OCI-LY1 (cell line): Measurements from ENCODE around the gene MSRB3.

Experiments
- H2AFZ ChIP-seq: fragments of 200-600 bp; sonication (generic), shearing (Covaris generic); 2 replicates; pipeline ENCODE4 v1.6.0; 2014; ENCODE audit warnings: antibody characterized with exemption, mild to moderate bottlenecking, low read length
- H3F3A ChIP-seq: fragments of 200-600 bp; sonication (generic), shearing (Covaris generic); 2 replicates; pipeline ENCODE4 v1.6.0; 2014; ENCODE audit warnings: mild to moderate bottlenecking, antibody characterized with exemption, low read length, moderate library complexity; ENCODE audit not compliant: insufficient read depth
- H3K27ac ChIP-seq: fragments of 200-600 bp; sonication (generic); 2 replicates; pipeline ENCODE4 v1.5.1; 2014; ENCODE audit warnings: low read length, mixed run types, mild to moderate bottlenecking, low read depth; ENCODE audit not compliant: poor library complexity, severe bottlenecking
- H3K27me3 ChIP-seq: fragments of 200-600 bp; sonication (generic); 2 replicates; pipeline ENCODE4 v1.6.0; 2014; ENCODE audit warnings: antibody characterized with exemption, mild to moderate bottlenecking, low read length, moderate library complexity; ENCODE audit not compliant: insufficient read depth
- H3K36me3 ChIP-seq: fragments of 200-600 bp; sonication (generic); 2 replicates; pipeline ENCODE4 v1.6.1; 2014; ENCODE audit warnings: mild to moderate bottlenecking, antibody characterized with exemption, low read length, moderate library complexity, mixed read lengths; ENCODE audit not compliant: insufficient read depth
- H3K4me1 ChIP-seq: fragments of 200-600 bp; sonication (generic); 2 replicates; pipeline ENCODE4 v1.5.1; 2014; ENCODE audit warnings: mild to moderate bottlenecking, low read length, moderate library complexity; ENCODE audit not compliant: insufficient read depth, severe bottlenecking
- H3K4me2 ChIP-seq: fragments of 200-600 bp; sonication (generic), shearing (Covaris generic); 2 replicates; pipeline ENCODE4 v1.6.1; 2014; ENCODE audit warnings: low read length
- H3K4me3 ChIP-seq: fragments of 200-600 bp; sonication (generic); 2 replicates; pipeline ENCODE4 v1.5.1; 2014; ENCODE audit warnings: low read length, low read depth, mild to moderate bottlenecking, mixed read lengths; ENCODE audit not compliant: poor library complexity, severe bottlenecking
- H3K79me2 ChIP-seq: fragments of 200-600 bp; shearing (Covaris generic); 2 replicates; pipeline ENCODE4 v1.6.1; 2016; ENCODE audit warnings: mixed run types, low read length, mixed read lengths; ENCODE audit not compliant: insufficient read depth
- H3K9ac ChIP-seq: fragments of 200-600 bp; sonication (generic), shearing (Covaris generic); 2 replicates; pipeline ENCODE4 v1.6.1; 2014; ENCODE audit warnings: mild to moderate bottlenecking, low read length, mixed read lengths
- H3K9me2 ChIP-seq: fragments of 200-600 bp; sonication (generic), shearing (Covaris generic); 2 replicates; pipeline ENCODE4 v1.6.1; 2014; ENCODE audit warnings: low read depth, mild to moderate bottlenecking, low read length, mixed read lengths
- H3K9me3 ChIP-seq: fragments of 200-600 bp; shearing (Covaris generic); 2 replicates; pipeline ENCODE4 v1.6.1; 2014; ENCODE audit warnings: low read length, mixed read lengths
- H4K20me1 ChIP-seq: fragments of 200-600 bp; sonication (generic), shearing (Covaris generic); 2 replicates; pipeline ENCODE4 v1.6.0; 2016; ENCODE audit warnings: mild to moderate bottlenecking, low read length; ENCODE audit not compliant: insufficient read depth
- EZH2 ChIP-seq: fragments of 200-600 bp; sonication (generic), shearing (Covaris generic); IDR thresholded peaks from 2 replicates; pipeline ENCODE4 v1.8.0; 2017; ENCODE audit warnings: borderline replicate concordance, mixed run types, mild to moderate bottlenecking, antibody characterized with exemption, low read length, moderate library complexity, mixed read lengths
- TF ChIP-seq, protein P1 (sequence below): fragments of 200-600 bp; sonication (generic), shearing (Covaris generic); IDR thresholded peaks from 2 replicates; pipeline ENCODE4 v1.5.1; 2017; ENCODE audit warnings: mild to moderate bottlenecking, antibody characterized with exemption, low read length, moderate library complexity, mixed read lengths

MSRB3 gene

DNA sequence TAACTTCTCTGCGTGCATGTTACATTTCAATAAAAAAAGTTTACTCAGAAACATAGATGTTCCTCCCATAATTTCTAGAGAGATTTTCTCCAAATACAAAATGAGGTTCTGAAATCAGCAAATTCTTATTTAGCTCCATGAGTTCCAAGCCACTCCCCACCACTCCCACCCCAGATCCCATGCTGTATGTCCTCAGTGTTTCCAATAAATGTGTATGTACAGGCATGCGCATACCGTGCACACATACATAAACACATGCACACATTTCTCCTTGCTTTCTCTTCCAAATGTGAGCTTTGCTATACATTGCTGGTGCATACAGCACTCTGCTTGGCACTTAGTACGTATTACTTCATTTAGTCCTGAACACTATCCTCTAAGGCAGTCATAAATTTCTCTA, 209.7 kb downstream of the MSRB3 start:
- no peak overlapping the region for H3K4me3 ChIP-seq
- H3K36me3 ChIP-seq = no peaks in the 10 kb centered on the region
- H3K9ac ChIP-seq = no peak overlapping the region
- no peaks in the 10 kb centered on the region for H3K9me3 ChIP-seq
- TF ChIP-seq EZH2 = no peak
- no peaks in the 10 kb centered on the region for H3K79me2 ChIP-seq
- H3F3A ChIP-seq = no peaks in the 10 kb centered on the region
- no peaks in the 10 kb centered on the region for H3K27me3 ChIP-seq
- no peaks in the 10 kb centered on the region for H3K4me1 ChIP-seq
- H3K27ac ChIP-seq = no peak overlapping the region
- H3K9me2 ChIP-seq = no peaks in the 10 kb centered on the region
- H4K20me1 ChIP-seq = no peaks in the 10 kb centered on the region
- H2AFZ ChIP-seq = no peak overlapping the region
- no peak overlapping the region for H3K4me2 ChIP-seq

DNA sequence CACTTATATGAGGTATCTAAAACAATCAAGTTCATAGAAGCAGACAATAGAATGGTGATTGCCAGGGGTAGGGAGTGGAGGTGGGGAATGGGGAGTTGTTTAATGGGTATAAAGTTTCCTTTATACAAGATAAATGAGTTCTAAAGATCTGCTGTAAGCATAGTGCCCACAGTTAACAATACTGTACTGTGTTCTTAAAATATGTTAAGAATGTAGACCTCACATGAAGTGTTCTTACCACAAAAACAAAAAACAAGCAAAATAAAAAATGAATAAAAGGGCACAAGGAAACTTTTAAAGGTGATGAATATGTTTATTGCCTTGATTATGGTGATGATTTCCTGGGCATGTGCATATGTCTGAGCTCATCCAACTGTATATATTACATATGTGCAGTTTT, 211.8 kb downstream of the MSRB3 start:
- TF ChIP-seq EZH2 = no peak
- TF ChIP-seq, protein P1, sequence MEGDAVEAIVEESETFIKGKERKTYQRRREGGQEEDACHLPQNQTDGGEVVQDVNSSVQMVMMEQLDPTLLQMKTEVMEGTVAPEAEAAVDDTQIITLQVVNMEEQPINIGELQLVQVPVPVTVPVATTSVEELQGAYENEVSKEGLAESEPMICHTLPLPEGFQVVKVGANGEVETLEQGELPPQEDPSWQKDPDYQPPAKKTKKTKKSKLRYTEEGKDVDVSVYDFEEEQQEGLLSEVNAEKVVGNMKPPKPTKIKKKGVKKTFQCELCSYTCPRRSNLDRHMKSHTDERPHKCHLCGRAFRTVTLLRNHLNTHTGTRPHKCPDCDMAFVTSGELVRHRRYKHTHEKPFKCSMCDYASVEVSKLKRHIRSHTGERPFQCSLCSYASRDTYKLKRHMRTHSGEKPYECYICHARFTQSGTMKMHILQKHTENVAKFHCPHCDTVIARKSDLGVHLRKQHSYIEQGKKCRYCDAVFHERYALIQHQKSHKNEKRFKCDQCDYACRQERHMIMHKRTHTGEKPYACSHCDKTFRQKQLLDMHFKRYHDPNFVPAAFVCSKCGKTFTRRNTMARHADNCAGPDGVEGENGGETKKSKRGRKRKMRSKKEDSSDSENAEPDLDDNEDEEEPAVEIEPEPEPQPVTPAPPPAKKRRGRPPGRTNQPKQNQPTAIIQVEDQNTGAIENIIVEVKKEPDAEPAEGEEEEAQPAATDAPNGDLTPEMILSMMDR = no peak

DNA sequence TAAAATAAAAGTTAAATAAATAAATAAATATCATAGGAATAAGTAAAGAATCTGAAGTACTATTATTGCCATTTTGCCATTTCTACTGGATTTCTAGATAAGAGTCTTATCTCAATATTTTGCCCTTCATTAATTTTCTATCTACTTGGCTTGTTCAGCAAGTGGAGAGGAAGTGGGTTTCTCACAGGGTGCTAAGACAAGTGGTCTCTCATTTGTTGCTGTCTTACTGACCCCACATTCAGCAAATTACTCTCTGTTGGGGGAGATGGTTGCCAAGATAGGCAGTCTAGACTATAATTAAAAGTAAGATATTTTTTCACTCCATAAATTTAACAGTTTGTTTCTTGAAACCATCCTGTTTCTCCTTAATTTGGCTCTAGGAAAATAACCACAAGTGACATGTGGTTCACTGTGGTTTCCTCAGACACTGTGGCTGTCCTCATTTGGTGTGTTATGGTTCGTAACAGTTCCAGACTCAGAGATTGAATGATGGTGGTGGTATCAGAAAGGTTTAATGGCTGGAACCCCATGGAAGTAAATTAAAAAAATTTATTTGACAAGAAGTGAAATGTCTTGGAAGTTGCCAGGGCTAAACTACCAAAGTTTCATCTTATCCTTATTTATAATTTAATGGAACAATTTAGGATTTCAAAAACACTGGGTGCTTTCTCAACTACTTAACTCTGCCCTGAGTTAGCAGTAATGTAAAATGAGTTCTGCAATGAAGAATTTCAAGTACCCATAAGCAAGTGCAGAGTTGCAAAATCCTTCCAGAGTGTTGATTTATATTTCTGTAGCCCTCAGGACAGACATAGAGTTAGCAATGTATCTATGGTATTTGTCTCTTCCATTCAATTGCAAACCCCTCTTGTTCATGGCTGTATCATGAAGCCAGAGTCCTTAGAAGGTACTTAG, 214.8 kb downstream of the MSRB3 start:
- no peak overlapping the region for H3K4me3 ChIP-seq

More for the DNA sequence above, 211.8 kb downstream of the MSRB3 start:
- Histone ChIP-seq H3K4me2 (no peak overlapping the region), H3K79me2 (no peaks in the 10 kb centered on the region), H3F3A (no peaks in the 10 kb centered on the region), H3K9ac (no peak overlapping the region), H3K4me1 (no peaks in the 10 kb centered on the region), H3K9me2 (no peaks in the 10 kb centered on the region), H3K27ac (no peak overlapping the region), H2AFZ (no peak overlapping the region), H3K36me3 (no peaks in the 10 kb centered on the region), H3K27me3 (no peaks in the 10 kb centered on the region), H4K20me1 (no peaks in the 10 kb centered on the region), H3K4me3 (no peak overlapping the region), H3K9me3 (no peaks in the 10 kb centered on the region)

More for the DNA sequence above, 214.8 kb downstream of the MSRB3 start:
- TF ChIP-seq, protein P1 = no peak
- no peak for TF ChIP-seq EZH2
- H3K27ac ChIP-seq = no peak overlapping the region
- H3K9me2 ChIP-seq = no peaks in the 10 kb centered on the region
- no peaks in the 10 kb centered on the region for H3K9me3 ChIP-seq
- H3K9ac ChIP-seq = no peak overlapping the region
- no peaks in the 10 kb centered on the region for H3K36me3 ChIP-seq
- H3K4me1 ChIP-seq = no peaks in the 10 kb centered on the region
- no peaks in the 10 kb centered on the region for H3K79me2 ChIP-seq
- no peaks in the 10 kb centered on the region for H3F3A ChIP-seq
- H4K20me1 ChIP-seq = no peaks in the 10 kb centered on the region
- no peak overlapping the region for H2AFZ ChIP-seq
- H3K4me2 ChIP-seq = no peak overlapping the region
- no peaks in the 10 kb centered on the region for H3K27me3 ChIP-seq
